GM18505 (cell line): ENCODE results near the gene BCORL1.

Source experiments
- ATAC-seq: cut with Tn5 transposase; IDR thresholded peaks from one replicate; pipeline ENCODE4 v1.9.1; 2021; ENCODE audit not compliant: unreplicated experiment
- POLR2A ChIP-seq: IDR thresholded peaks from 4 replicates; pipeline ENCODE4 v1.6.1; 2011; ENCODE audit warnings: borderline replicate concordance; ENCODE audit not compliant: insufficient read depth, insufficient read length; ENCODE audit errors: extremely low read depth

The BCORL1 gene

DNA sequence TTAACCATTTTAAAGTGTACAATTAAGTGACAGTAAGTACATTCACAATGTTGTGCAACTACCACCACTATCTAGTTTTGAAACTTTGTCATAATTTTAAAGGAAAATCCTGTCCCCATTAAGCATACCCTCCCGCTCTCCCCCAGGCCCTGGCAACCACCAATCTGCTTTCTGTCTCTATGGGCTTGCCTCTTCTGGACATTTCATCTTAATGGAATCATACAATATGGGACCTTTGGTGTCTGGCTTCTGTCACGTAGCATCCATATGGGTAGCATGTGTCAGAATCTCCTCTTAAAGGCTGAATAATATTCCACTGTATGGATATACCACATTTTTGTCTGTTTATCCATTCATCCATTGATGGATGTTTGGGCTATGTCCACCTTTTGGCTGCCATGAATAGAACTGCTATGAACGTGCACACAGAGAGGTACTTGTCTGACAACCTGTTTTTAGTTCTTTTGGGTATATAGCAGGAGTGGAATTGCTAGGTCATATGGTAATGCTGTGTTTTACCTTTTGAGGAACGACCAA is 66.3 kb downstream of the BCORL1 start:
- no peak for ATAC-seq
- TF ChIP-seq POLR2A: no peak

DNA sequence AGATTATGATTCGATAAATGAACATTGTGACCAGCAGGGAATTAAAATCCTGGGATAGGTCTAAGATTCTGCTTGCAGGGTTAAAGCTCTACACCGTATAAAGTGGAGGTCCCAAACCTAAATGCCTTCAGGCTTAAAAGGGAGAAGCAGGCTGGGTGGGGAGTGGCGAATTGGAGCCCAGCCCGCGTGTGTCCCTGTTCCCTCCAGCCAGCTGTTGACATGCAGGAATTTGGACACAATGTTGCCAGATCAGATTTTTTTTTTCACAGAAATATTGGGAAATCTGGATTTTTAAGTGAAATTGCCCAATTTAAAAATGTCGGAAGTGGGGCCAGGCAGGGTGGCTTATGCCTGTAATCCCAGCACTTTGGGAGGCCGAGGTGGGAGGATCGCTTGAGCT is 67.4 kb downstream of the BCORL1 start:
- no peak for ATAC-seq
- TF ChIP-seq POLR2A: no peak

DNA sequence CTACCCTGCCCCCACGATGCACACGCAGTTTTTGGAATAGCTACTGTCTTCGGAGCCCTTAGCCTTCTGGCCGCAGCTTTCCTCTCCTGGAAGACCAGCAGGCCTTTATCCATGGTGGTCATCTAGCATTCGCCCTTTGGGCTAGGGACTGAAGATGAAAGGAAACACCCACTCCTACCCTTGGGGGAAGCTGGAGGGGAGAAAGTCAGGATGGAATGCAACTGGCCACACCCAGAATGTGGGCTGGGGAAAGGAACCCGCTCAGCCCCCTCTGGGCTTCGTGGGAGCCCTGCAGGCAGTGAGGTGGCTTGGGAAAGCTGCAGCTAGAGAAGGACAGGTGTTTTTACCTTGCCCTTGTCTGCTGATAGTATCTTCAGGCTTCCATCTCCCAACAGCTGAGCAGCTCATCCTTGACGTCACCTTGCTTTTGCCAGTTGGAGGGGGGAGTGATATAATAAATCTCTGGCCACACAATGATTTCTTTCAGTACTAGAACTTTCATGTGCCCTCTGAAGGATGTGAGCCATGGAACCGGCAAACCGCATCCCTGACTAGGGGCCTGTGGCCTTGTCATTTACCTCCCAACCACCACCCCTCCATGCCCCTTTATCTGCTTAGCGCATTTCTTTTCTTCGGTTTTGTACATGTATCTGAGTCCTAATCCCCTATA is 68.9 kb downstream of the BCORL1 start:
- no peak for ATAC-seq
- TF ChIP-seq POLR2A: no peak

DNA sequence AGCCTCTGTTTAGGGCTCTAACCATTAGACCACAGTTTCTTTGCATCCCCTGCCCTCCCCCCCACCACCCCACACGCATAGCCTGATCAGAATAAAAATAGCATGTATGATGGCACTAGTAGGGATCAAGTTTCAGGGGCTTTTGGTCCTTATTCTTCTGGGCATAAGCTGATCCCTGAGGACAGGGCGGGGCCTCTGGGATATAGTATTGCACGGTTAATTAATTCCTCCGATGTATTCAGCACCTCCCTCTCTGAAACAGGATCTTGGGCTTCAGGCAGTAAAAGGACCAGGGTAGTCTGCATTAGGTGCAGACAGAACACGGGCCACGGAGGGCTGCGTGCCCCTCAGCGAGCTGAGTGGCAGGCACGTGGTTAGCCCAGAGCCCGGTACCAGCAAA is 70.8 kb downstream of the BCORL1 start:
- TF ChIP-seq POLR2A: no peak
- ATAC-seq: no peak

DNA sequence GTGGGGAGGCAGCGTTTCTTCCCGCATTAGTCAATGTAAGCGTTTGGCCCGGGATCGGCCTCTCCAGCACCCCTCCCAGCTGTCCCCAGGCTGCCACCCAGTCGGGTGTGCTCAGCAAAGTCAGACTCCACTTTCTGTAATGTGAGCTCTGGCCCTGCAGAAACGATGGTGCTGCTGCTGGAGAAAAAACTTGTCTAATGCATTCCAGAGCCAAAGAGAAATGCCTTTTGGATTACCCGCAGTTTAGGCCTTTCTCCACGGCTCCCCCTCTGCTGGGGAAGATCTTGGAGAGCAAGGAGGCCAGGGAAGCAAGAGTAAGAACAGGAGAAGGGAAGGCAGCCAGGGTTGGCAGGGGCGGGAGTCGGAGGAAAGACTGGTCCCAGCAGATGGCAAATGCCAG is 72.7 kb downstream of the BCORL1 start:
- TF ChIP-seq POLR2A: no peak
- ATAC-seq: no peak

DNA sequence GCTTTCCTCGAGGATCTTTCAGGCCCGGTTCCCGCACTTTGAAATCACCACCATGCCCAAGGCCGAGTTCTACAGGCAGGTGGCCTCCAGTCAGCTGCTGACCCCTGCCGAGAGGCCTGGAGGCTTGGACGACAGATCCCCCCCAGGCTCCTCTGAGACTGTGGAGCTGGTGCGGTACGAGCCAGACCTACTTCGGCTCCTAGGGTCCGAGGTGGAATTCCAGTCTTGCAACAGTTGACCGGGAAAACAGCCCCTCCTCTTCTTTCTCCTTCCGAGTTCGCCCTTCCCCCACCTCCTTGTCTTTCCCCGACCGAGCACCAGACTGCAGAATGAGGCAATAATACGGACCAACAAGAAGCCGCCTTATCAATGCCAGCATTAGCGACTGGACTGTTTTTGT is 73.5 kb downstream of the BCORL1 start:
- TF ChIP-seq POLR2A: no peak
- ATAC-seq: no peak

DNA sequence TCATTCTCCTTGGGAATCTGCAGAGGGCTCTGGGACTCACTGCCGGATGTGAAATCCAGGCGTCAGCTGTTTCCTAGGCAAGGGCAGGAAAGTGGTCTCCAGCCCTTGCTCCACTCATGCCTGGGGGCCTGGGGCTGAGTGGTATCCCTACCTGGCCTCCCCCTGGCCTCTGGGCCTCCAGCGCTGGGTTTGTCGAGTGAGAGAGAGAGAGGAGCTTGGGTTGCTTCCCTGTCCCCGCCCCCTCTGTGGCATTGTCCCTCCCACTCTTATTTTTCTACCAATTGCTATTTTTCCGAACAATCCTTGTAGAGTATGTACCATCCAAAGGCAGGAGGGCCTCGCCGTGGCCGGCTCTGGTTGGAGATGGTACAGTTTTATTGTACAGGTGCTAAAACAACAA is 74.8 kb downstream of the BCORL1 start:
- TF ChIP-seq POLR2A: no peak
- no peak for ATAC-seq

DNA sequence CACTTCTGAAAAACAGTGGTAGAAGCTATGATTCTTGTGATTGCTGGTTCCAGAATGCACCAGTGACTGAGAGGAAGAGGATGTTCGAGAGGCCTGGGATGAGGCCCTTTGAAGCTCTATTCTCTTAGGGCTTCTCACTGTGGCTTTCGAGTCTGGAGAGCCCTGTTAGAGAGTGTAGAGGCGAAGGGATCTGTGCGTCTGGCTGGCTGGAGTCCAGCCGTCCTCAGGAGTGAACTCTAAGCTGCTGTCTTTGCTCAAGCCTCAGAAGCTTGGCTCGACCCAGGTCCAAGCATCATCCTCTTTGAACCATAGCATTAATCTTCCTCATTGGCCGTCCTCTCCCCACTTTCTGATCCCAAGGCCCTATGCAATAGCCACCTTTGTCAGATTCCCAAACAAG is 76.2 kb downstream of the BCORL1 start:
- no peak for TF ChIP-seq POLR2A
- ATAC-seq: no peak

DNA sequence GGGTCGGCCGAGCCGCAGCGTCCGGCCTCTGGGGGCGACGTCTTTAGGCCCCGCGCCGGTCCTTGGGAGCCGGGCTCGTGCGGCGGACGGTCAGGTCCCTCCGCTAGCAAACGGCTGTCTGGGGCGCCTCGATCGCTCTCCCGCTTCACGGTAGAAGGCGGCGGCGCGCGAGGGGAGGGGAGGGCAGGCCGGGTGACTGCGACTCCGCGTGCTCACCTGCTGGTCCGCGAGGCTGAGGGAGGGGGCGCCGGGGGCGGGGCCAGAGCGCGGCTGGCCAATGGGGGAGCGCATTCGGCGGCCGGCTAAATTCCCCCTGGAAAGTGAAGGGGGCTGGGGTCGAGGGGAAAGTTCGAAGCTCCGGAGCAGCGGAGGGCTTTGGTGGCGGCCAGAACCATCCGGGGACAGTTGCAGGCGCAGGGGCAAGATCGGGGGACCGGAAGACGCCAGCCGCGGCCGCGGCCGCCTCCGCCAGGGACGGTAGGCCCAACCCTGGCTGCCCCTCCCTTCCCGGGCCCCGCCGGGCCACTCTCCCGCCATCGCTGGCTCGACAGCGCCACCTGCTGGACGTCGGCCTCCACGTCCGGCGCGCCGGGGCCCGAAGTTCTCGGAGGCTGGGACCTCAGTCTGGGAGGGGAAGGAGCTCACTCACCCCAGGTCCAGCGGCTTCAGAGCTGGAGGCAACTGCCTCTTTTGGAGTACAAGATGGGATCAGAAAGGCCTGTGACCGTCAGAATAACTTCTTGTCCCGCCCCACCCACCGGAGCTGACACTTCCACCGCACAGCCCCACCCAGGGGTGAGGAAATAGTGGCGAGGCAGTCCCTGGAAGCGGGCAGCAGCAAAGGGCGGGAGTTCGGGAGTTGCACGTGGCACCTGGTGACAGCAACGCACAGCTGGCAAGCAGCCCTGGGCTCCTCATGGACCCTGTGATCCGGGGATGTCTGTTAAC is 78.0 kb downstream of the BCORL1 start:
- peak; percentile 89 for ATAC-seq
- peak; percentile 31 for TF ChIP-seq POLR2A

DNA sequence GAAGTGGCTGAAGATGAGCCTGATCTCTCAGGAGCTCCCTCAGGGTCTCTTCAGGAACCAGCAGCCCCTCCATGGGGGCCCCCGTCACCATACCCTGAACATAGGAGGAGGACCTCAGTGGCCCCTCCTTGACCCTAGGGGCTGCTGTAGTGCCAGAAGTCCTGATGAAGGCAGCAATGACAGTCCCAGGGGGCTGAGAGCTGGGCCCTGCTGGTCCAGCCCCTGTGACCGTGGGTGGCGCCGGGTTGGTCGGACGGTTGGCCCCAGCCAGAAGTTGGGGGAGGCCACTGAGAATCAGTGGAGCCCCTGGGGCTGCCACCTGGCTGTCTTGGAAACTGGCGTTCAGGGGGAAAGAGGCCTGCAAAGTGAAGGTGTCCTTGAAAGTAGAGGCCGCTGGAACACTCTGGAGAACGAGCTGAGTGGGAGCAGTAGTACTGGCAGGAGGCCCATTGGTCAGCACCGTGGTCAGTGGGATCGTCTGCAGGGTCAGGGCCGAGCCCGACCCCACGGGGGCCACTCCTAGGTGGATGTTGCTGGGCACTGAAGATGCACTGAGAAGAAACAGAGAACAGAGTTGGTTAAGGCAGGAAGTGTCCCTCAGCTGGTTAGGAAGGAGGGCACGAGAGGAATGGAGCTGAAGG is 84.7 kb downstream of the BCORL1 start:
- no peak for TF ChIP-seq POLR2A
- no peak for ATAC-seq

DNA sequence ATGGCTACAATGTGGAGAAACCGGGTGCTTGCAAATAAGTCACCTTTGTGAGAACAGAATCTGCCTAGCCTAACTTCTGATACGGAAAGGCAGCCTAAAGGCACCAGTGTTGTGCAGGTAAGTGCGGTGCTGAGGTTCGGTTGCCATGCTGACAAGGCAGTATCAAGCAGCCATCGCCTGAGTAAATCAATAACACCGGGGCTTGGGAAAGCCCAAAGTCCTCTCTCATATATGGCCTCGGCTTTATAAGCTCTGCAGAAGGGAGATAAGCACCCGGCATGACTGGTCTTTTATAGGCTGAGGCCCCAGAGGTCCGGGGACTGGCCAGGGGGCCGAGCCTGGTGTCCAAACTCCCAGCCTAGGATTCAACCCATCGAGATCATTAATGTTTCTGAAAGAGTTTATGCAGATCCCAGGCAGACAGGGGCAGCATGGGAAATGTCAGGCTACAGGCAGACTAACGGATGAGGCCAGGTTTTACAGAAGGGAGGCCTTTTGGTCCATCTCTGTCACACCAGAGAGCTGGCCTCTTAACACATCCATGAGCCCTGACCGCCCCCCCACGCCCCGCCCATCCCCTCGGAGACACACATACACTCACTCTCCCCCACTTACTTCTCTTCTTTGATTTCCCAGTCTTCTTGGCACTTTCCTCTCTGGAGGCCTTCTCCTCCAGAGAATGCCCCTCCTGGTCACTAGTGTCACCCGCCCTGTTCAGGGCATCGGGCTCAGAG is 89.3 kb downstream of the BCORL1 start:
- no peak for TF ChIP-seq POLR2A
- ATAC-seq: no peak

DNA sequence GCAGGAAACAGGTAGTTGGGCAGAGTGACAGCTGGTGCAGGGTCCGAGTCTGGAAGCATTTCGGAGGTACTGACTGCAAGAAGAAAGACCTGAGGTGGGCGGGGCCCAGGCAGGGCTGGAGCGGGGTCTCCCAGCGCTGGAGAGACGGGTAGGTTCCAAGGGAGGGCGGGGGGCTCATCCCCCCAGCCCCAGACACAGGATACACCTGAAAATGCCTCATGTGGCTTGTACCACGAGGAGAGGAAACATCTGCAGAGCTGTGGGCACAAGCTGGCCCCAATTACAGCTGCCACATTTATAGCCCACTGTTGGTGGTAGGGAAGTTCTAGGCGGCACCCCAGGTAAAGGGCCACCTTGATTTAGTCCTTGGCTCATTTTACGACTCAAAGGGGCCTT is 89.9 kb downstream of the BCORL1 start:
- no peak for ATAC-seq
- no peak for TF ChIP-seq POLR2A

DNA sequence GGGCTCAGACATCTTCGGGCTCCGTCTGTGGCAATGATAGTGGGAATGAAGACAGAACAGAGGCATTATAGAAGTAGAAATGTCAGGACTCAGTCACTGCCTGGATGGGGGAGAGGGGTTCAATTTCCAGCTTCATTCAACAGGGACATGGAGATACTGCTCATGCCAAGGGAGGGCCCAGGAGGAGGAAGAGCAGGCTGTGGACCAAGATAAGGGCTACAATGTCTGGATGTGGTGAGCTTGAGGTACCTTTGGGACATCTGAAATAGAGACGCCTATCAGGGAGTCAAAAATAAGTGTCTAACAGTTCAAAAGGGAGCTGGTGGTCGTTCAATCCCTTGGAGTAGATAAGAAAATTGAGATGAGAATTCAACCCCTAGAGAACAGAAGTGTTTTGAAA is 93.3 kb downstream of the BCORL1 start:
- ATAC-seq: no peak
- no peak for TF ChIP-seq POLR2A
